Measurements from ENCODE around the gene ZNF850. TPM values are rescaled to one million over a fixed set of nuclear protein-coding genes. Genes with fewer than 3 reads are reported as not detected.

Gene ZNF850
- total RNA-seq, 2 experiments from 2014 or later = 5.0 to 6.0 TPM

- Mint-ChIP-seq H3K27me3 (no peaks in the 10 kb centered on the region), H3K4me1 (no peaks in the 10 kb centered on the region), H3K36me3 (ENCODE audit: low read depth) (peaks cover 49% of the 10 kb centered on the region), H3K27ac (no peak overlapping the region), H3K4me3 (no peak overlapping the region), H3K9me3 (peaks cover 27% of the 10 kb centered on the region)
- ChIA-PET CTCF (no interaction called here), POLR2A (no interaction called here)
- DNase-seq = no peak
Observed at GRCh38 chr19:36679455-36679854, 93.2 kb downstream of the ZNF850 start.

DNA sequence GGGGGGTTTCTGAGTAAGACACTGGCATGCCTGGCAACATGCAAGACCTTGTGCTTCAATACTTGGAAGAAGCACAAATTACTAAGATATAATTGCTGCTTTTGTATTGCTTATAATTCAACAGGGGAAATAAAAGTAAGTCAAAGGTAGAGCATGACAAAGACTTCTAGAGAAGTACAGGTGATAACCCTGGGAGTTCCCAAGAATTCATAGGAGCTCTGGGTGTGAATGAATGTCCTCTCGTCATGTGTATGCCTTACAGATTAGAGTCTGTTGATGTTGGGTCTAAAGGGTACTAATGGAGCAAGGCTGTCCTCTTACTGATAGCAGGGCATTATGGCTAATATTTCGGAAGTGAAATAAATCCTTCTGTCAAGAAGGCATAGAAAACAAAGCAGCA is 98.4 kb downstream of the ZNF850 start:
- no peaks in the 10 kb centered on the region for H3K27me3 Mint-ChIP-seq
- CTCF ChIA-PET = no interaction called here
- H3K4me1 Mint-ChIP-seq = peaks cover under 1% of the 10 kb centered on the region
- H3K4me3 Mint-ChIP-seq = no peak overlapping the region
- peaks cover 37% of the 10 kb centered on the region for H3K36me3 Mint-ChIP-seq (ENCODE audit: low read depth)
- H3K27ac Mint-ChIP-seq = no peak overlapping the region
- POLR2A ChIA-PET = no interaction called here
- H3K9me3 Mint-ChIP-seq = peaks cover 41% of the 10 kb centered on the region
- no peak for DNase-seq

DNA sequence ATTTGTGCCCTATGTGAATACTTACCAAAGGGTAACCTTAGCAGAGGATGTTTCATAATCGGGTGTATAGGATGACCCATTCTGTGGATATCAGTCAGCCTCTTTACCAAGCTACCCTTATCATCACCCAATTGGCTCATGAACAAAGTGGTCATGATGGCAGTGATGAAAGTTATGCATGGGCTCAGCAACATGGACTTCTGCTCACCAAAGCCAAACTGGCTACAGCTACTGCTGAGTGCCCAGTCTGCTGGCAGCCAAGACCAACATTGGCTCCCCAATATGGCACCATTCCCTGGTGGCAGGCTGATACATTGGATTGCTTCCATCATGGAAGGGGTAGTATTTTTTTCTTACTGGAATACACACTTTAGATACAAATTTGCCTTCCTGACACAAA is 100.2 kb downstream of the ZNF850 start:
- peaks cover 45% of the 10 kb centered on the region for H3K9me3 Mint-ChIP-seq
- H3K36me3 Mint-ChIP-seq (ENCODE audit: low read depth) = peaks cover 35% of the 10 kb centered on the region
- POLR2A ChIA-PET = no interaction called here
- CTCF ChIA-PET = interaction anchor here (0.6 kb wide), 1 partner anchor 17 kb away, joined by 4 read pairs; no protein-coding TSS in a partner anchor
- H3K4me1 Mint-ChIP-seq = peaks cover 9% of the 10 kb centered on the region
- no peaks in the 10 kb centered on the region for H3K27me3 Mint-ChIP-seq
- DNase-seq = no peak
- no peak overlapping the region for H3K4me3 Mint-ChIP-seq
- H3K27ac Mint-ChIP-seq = no peak overlapping the region

DNA sequence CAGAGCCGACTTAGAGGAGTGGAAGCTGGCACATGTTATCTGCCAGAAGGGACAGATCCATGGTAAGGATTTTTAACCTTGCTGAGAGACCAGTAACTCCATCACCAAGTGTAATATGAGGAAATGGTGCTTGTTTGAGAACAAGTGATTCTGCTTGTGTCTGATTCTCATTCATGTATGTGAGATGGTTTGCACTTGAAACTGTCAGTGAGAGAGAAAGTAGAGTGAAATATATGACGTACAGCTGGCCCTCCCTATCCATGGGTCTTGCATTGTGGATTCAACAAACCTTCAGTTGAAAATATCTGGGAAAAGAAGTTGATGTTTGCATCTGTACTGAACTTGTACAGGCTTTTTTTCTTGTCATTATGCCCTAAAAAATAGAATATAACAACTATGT is 104.0 kb downstream of the ZNF850 start:
- CTCF ChIA-PET = no interaction called here
- Mint-ChIP-seq H3K4me1 (peaks cover 25% of the 10 kb centered on the region), H3K9me3 (peaks cover 56% of the 10 kb centered on the region), H3K4me3 (peak overlapping the region; percentile 45), H3K27ac (no peak overlapping the region), H3K36me3 (ENCODE audit: low read depth) (peaks cover 57% of the 10 kb centered on the region), H3K27me3 (no peaks in the 10 kb centered on the region)
- DNase-seq = no peak
- POLR2A ChIA-PET = no interaction called here

GRCh38 chr19:36665832-36666231 is 106.8 kb downstream of the ZNF850 start:
- Mint-ChIP-seq H3K36me3 (ENCODE audit: low read depth) (peaks cover 59% of the 10 kb centered on the region), H3K4me1 (peaks cover 25% of the 10 kb centered on the region), H3K27me3 (no peaks in the 10 kb centered on the region), H3K27ac (peak overlapping the region; percentile 94), H3K9me3 (peaks cover 48% of the 10 kb centered on the region), H3K4me3 (peak overlapping the region; percentile 94)
- no peak for DNase-seq
- ChIA-PET CTCF (no interaction called here), POLR2A (interaction anchor here (1.1 to 1.5 kb wide), 3 partner anchors 29 to 185 kb away, joined by 3 to 4 read pairs (median 3); partner anchors contain the start of gene ZNF345)

Other genes starting within 250 kb of the ZNF850 start
- 1 to 10 TPM; 9.0 to 9.9 TPM for gene ZNF260, start 244.5 kb downstream of the ZNF850 start, total RNA-seq
- 10 to 100 TPM; 11.1 to 14.6 TPM for gene ZNF529, start 199.5 kb downstream of the ZNF850 start, total RNA-seq
- gene ZNF382, start 167.5 kb downstream of the ZNF850 start, total RNA-seq = 10 to 100 TPM; 11.8 to 13.5 TPM
- 1 to 10 TPM; 8.4 to 8.9 TPM for gene ZNF461, start 106.0 kb downstream of the ZNF850 start, total RNA-seq
- gene ZNF567, start 85.2 kb downstream of the ZNF850 start, total RNA-seq = 10 to 100 TPM in 1 of 2 experiments, 1 to 10 TPM in 1; 9.8 to 11.2 TPM
- 1 to 10 TPM; 8.9 to 9.5 TPM for gene ZNF790, start 65.6 kb upstream of the ZNF850 start, total RNA-seq
- 1 to 10 TPM; 6.0 to 6.3 TPM for gene ZNF345, start 78.1 kb upstream of the ZNF850 start, total RNA-seq
- 1 to 10 TPM; 4.3 TPM for gene ZNF829, start 143.5 kb upstream of the ZNF850 start, total RNA-seq
- 1 to 10 TPM; 6.3 to 7.2 TPM for gene ZNF568, start 143.5 kb upstream of the ZNF850 start, total RNA-seq